ENCODE data around the gene SULT1C2.

- TF ChIP-seq RAD21 (IDR thresholded peaks at IDR 0.05; ENCODE audit: low read depth) (no peak), EP300 (IDR thresholded peaks at IDR 0.05; ENCODE audit: borderline replicate concordance) (no peak), TCF12 (IDR thresholded peaks at IDR 0.05; ENCODE audit: low read depth) (no peak), CREB1 (IDR thresholded peaks at IDR 0.05; ENCODE audit: low read depth) (no peak), REST (IDR thresholded peaks at IDR 0.05; ENCODE audit: low read depth) (no peak), ZBTB7A (IDR thresholded peaks at IDR 0.05; ENCODE audit: low read depth) (no peak), TEAD4 (IDR thresholded peaks at IDR 0.05) (no peak), TAF1 (IDR thresholded peaks at IDR 0.05; ENCODE audit: low read depth) (no peak), FOXM1 (IDR thresholded peaks at IDR 0.05; ENCODE audit: borderline replicate concordance, low read depth) (no peak), USF1 (IDR thresholded peaks at IDR 0.05) (no peak), EGR1 (IDR thresholded peaks at IDR 0.05) (no peak)
Observed at GRCh38 chr2:108323619-108324018, 34.9 kb downstream of the SULT1C2 start.
